Endodermal cell (in vitro differentiated cells): ENCODE results near the gene C15orf61. TPM values are rescaled to one million over a fixed set of nuclear protein-coding genes. Genes with fewer than 3 reads are reported as not detected.

ENCODE experiments used
- DNase-seq: peaks from one replicate; pipeline ENCODE4 v3.0.0-alpha.2; 2017
- H3K27ac ChIP-seq: 2 replicates; pipeline ENCODE4 v1.5.1; 2013; ENCODE audit warnings: mild to moderate bottlenecking, low read depth, low read length, moderate library complexity
- H3K27me3 ChIP-seq: 2 replicates; pipeline ENCODE4 v1.6.1; 2013; ENCODE audit warnings: mild to moderate bottlenecking, low read length, moderate library complexity; ENCODE audit not compliant: insufficient read depth, control insufficient read depth, poor library complexity, severe bottlenecking
- H3K36me3 ChIP-seq: 2 replicates; pipeline ENCODE4 v1.7.0; 2013; ENCODE audit warnings: mild to moderate bottlenecking, low read length, moderate library complexity; ENCODE audit not compliant: control insufficient read depth, insufficient read depth
- H3K4me1 ChIP-seq: one replicate; pipeline ENCODE4 v1.7.0; 2013; ENCODE audit warnings: low read length; ENCODE audit not compliant: control insufficient read depth, insufficient read depth
- H3K4me3 ChIP-seq: 2 replicates; pipeline ENCODE4 v1.5.1; 2013; ENCODE audit warnings: mild to moderate bottlenecking, low read length, moderate library complexity
- H3K9ac ChIP-seq: 2 replicates; pipeline ENCODE4 v1.6.1; 2013; ENCODE audit warnings: mild to moderate bottlenecking, low read length, moderate library complexity; ENCODE audit not compliant: poor library complexity, severe bottlenecking; ENCODE audit errors: extremely low read depth
- H3K9me3 ChIP-seq: 2 replicates; pipeline ENCODE4 v1.6.1; 2013; ENCODE audit warnings: mild to moderate bottlenecking, low read length, moderate library complexity; ENCODE audit not compliant: control insufficient read depth
- H3K27ac Mint-ChIP-seq: 2 replicates; pipeline ENCODE4 v1.8.0; 2020; ENCODE audit warnings: mixed read lengths
- H3K27me3 Mint-ChIP-seq: 2 replicates; pipeline ENCODE4 v1.8.0; 2021; ENCODE audit warnings: mild to moderate bottlenecking, mixed read lengths; ENCODE audit not compliant: insufficient read depth
- H3K36me3 Mint-ChIP-seq: 2 replicates; pipeline ENCODE4 v1.8.0; 2020; ENCODE audit warnings: low read depth, mixed read lengths
- H3K4me1 Mint-ChIP-seq: 2 replicates; pipeline ENCODE4 v1.8.0; 2020; ENCODE audit warnings: mixed read lengths
- H3K4me3 Mint-ChIP-seq: 2 replicates; pipeline ENCODE4 v1.8.0; 2020; ENCODE audit warnings: mild to moderate bottlenecking, moderate library complexity, mixed read lengths
- H3K9me3 Mint-ChIP-seq: 2 replicates; pipeline ENCODE4 v1.8.0; 2020; ENCODE audit warnings: mild to moderate bottlenecking, mixed read lengths
- CTCF ChIP-seq: fragments of 200-600 bp; sonication (generic); conservative IDR thresholded peaks from 2 replicates; pipeline ENCODE4 v1.5.0; 2021; ENCODE audit warnings: antibody characterized with exemption, mild to moderate bottlenecking
- WGBS, 2 experiments: methylation state at CpG; one replicate each; pipeline versions ENCODE4 v1.1.5 to v1.1.7; 2013; ENCODE audit warnings: missing lambda C conversion rate in 2 of 2, mixed read lengths in 1 of 2; ENCODE audit not compliant: insufficient coverage in 1 of 2, insufficient read length in 1 of 2; 5-methylcytosine and 5-hydroxymethylcytosine counted together
- total RNA-seq, 2 donors: library from RNA; stranded (reverse); fragmentation: NEBNext Ultra II Directional in 1 of 2; extraction: Animal tissue kit (Norgen Biotek cat#: 25700) in 1 of 2; gene quantifications; 2 replicates in 1 of 2; 3 replicates in 1 of 2; pipeline ENCODE4 v1.2.1, GENCODE V29; 2021

The C15orf61 gene
- total RNA-seq, 2 donors from 2014 or later = 3.0 to 3.2 TPM

GRCh38 chr15:67548236-67548852 is 27.4 kb downstream of the C15orf61 start:
- Histone ChIP-seq H3K27ac (no peak overlapping the region), H3K4me1 (peaks cover 6% of the 10 kb centered on the region), H3K27me3 (no peaks in the 10 kb centered on the region), H3K36me3 (peaks cover 6% of the 10 kb centered on the region), H3K9me3 (no peaks in the 10 kb centered on the region), H3K4me3 (peak overlapping the region; percentile 55), H3K9ac (no peak overlapping the region)
- Mint-ChIP-seq H3K4me3 (no peak overlapping the region), H3K4me1 (peaks cover 35% of the 10 kb centered on the region), H3K36me3 (peaks cover 13% of the 10 kb centered on the region), H3K27ac (peak overlapping the region; percentile 10), H3K27me3 (no peaks in the 10 kb centered on the region), H3K9me3 (no peaks in the 10 kb centered on the region)
- no peak for TF ChIP-seq CTCF
- 83% methylated on average over 2 of the region's 2 CpGs; no CpG with 5 or more reads in 1 of the 2 experiments for WGBS, 2 experiments
- no peak for DNase-seq

- H3K4me3 ChIP-seq = peak overlapping the region; percentile 55
- peak overlapping the region; percentile 81 for H3K27ac Mint-ChIP-seq
- peak overlapping the region; percentile 21 for H3K4me3 Mint-ChIP-seq
These were observed 28.1 kb downstream of the C15orf61 start for GRCh38 chr15:67548862-67549651.

GRCh38 chr15:67549736-67550135 is 28.8 kb downstream of the C15orf61 start:
- H3K27me3 ChIP-seq = no peaks in the 10 kb centered on the region
- H3K36me3 ChIP-seq = peaks cover 6% of the 10 kb centered on the region
- TF ChIP-seq CTCF = no peak
- H3K4me1 ChIP-seq = peaks cover 4% of the 10 kb centered on the region
- 68% methylated on average over 3 of the region's 3 CpGs; no CpG with 5 or more reads in 1 of the 2 experiments for WGBS, 2 experiments
- H3K4me3 ChIP-seq = no peak overlapping the region
- Mint-ChIP-seq H3K9me3 (no peaks in the 10 kb centered on the region), H3K36me3 (peaks cover 13% of the 10 kb centered on the region), H3K27me3 (no peaks in the 10 kb centered on the region), H3K27ac (no peak overlapping the region), H3K4me3 (no peak overlapping the region), H3K4me1 (peaks cover 31% of the 10 kb centered on the region)
- no peaks in the 10 kb centered on the region for H3K9me3 ChIP-seq
- H3K9ac ChIP-seq = no peak overlapping the region
- DNase-seq = no peak
- H3K27ac ChIP-seq = no peak overlapping the region

More at GRCh38 chr15:67548862-67549651, 28.1 kb downstream of the C15orf61 start:
- H3K27ac ChIP-seq = peak overlapping the region; percentile 28
- DNase-seq = peak; percentile 90
- no peak for TF ChIP-seq CTCF
- H3K36me3 ChIP-seq = peaks cover 6% of the 10 kb centered on the region
- Mint-ChIP-seq H3K9me3 (no peaks in the 10 kb centered on the region), H3K4me1 (peaks cover 31% of the 10 kb centered on the region), H3K27me3 (no peaks in the 10 kb centered on the region), H3K36me3 (peaks cover 13% of the 10 kb centered on the region)
- WGBS, 2 experiments = 0 to 43% methylated on average over 1 to 8 of the region's 8 CpGs
- peaks cover 4% of the 10 kb centered on the region for H3K4me1 ChIP-seq
- H3K9ac ChIP-seq = no peak overlapping the region
- no peaks in the 10 kb centered on the region for H3K9me3 ChIP-seq
- H3K27me3 ChIP-seq = no peaks in the 10 kb centered on the region
